Endothelial cell (in vitro differentiated cells): ENCODE results near the gene OLA1. TPM values are rescaled to one million over a fixed set of nuclear protein-coding genes. Genes with fewer than 3 reads are reported as not detected.
A peak's percentile ranks its signal among the peaks of the same experiment; 100 is the strongest.

Source experiments
- DNase-seq: peaks from one replicate; pipeline ENCODE4 v3.0.0; 2021; ENCODE audit warnings: low spot score
- H3K27ac Mint-ChIP-seq: one replicate; pipeline ENCODE4 v1.8.0; 2021; ENCODE audit warnings: mixed read lengths, inconsistent platforms; ENCODE audit not compliant: unreplicated experiment
- H3K27me3 Mint-ChIP-seq: one replicate; pipeline ENCODE4 v1.8.0; 2021; ENCODE audit warnings: mild to moderate bottlenecking, moderate library complexity, mixed read lengths, inconsistent platforms; ENCODE audit not compliant: unreplicated experiment
- H3K36me3 Mint-ChIP-seq: one replicate; pipeline ENCODE4 v1.8.0; 2021; ENCODE audit warnings: mild to moderate bottlenecking, low read depth, mixed read lengths, inconsistent platforms; ENCODE audit not compliant: unreplicated experiment
- H3K4me1 Mint-ChIP-seq: one replicate; pipeline ENCODE4 v1.8.0; 2021; ENCODE audit warnings: mild to moderate bottlenecking, mixed read lengths, inconsistent platforms; ENCODE audit not compliant: unreplicated experiment
- H3K4me3 Mint-ChIP-seq: one replicate; pipeline ENCODE4 v1.8.0; 2021; ENCODE audit warnings: mild to moderate bottlenecking, mixed read lengths, inconsistent platforms; ENCODE audit not compliant: unreplicated experiment
- H3K9me3 Mint-ChIP-seq: one replicate; pipeline ENCODE4 v1.8.0; 2021; ENCODE audit warnings: mixed read lengths, inconsistent platforms; ENCODE audit not compliant: unreplicated experiment
- long read RNA-seq: library from polyadenylated mRNA; unstranded; transcript quantifications from one replicate; pipeline ENCODE4 v2.0.0, GENCODE V29; 2020; ENCODE audit not compliant: unreplicated experiment
- total RNA-seq: library from RNA; stranded (reverse); fragmentation: NEBNext Ultra II Directional; extraction: Animal tissue kit (Norgen Biotek cat#: 25700); gene quantifications from one replicate; pipeline ENCODE4 v1.2.1, GENCODE V29; 2021; ENCODE audit not compliant: unreplicated experiment
- TF ChIP-seq, protein P1 (sequence below): fragments of 200-600 bp; sonication (generic); IDR thresholded peaks from one replicate; pipeline ENCODE4 v1.5.0; 2021; ENCODE audit warnings: antibody characterized with exemption; ENCODE audit not compliant: unreplicated experiment

OLA1 gene
- 105 TPM for total RNA-seq
- long read RNA-seq, full-length matches to known transcripts, result 120 of 144 reads
- long read RNA-seq, partial matches to known transcripts, result 10 of 144 reads
- long read RNA-seq, other reads (novel, unspliced or antisense), result 14 of 144 reads

- H3K4me1 Mint-ChIP-seq, result peaks cover 20% of the 10 kb centered on the region
- H3K27ac Mint-ChIP-seq, result peak within 1 kb of the TSS; percentile 61
- TF ChIP-seq, protein P1, sequence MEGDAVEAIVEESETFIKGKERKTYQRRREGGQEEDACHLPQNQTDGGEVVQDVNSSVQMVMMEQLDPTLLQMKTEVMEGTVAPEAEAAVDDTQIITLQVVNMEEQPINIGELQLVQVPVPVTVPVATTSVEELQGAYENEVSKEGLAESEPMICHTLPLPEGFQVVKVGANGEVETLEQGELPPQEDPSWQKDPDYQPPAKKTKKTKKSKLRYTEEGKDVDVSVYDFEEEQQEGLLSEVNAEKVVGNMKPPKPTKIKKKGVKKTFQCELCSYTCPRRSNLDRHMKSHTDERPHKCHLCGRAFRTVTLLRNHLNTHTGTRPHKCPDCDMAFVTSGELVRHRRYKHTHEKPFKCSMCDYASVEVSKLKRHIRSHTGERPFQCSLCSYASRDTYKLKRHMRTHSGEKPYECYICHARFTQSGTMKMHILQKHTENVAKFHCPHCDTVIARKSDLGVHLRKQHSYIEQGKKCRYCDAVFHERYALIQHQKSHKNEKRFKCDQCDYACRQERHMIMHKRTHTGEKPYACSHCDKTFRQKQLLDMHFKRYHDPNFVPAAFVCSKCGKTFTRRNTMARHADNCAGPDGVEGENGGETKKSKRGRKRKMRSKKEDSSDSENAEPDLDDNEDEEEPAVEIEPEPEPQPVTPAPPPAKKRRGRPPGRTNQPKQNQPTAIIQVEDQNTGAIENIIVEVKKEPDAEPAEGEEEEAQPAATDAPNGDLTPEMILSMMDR, result no peak
- peaks cover 6% of the 10 kb centered on the region for H3K36me3 Mint-ChIP-seq
- H3K9me3 Mint-ChIP-seq, result no peaks in the 10 kb centered on the region
- peaks cover 3% of the 10 kb centered on the region for H3K27me3 Mint-ChIP-seq
- H3K4me3 Mint-ChIP-seq, result peak within 1 kb of the TSS; percentile 93
- peak; percentile 98 for DNase-seq
Observed at GRCh38 chr2:174248187-174248997, at the start of gene OLA1. OLA1 (minus strand) TSS chr2:174248532; CDS start chr2:174246815, 1,717 bp downstream.

DNA sequence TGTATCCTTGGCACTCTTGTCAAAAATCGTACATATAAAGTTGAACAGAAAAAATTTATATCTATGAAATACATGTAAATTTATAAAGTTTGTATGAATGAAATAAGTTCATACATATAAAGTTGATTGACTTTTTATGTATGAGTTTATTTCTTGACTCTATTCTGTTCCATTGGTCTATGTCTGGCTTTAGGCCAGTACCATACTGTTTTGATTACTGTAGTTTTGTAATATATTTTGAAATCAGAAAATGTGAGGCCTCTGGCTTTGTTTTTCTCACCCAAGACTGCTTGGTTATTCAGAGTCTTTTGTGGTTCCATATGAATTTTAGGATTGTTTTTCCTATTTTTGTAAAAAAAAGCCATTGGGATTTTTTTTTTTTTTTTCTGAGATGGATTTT, 44.6 kb upstream of the OLA1 start:
- no peaks in the 10 kb centered on the region for H3K4me1 Mint-ChIP-seq
- no peak overlapping the region for H3K27ac Mint-ChIP-seq

DNA sequence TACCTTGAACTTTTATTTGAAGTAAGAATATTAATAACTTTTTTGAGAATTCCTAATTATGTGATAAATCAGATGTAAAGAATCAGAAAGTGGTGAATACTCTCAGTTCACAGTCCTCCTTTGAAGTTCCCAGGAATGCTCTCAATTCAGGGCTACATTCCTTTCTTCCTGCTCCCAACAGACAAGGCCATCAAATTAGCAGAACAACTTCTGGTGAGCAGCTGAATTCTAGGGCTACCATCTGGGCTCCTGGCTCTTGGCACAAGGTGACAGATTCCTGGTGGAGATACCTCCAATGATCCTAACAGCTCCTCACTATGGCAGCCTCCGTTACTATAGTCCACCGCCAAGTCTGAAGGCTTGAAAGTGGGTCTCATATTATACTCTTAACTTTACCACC, 37.8 kb upstream of the OLA1 start:
- no peak overlapping the region for H3K27ac Mint-ChIP-seq
- H3K4me3 Mint-ChIP-seq, result no peak overlapping the region
- no peaks in the 10 kb centered on the region for H3K9me3 Mint-ChIP-seq
- H3K4me1 Mint-ChIP-seq, result no peaks in the 10 kb centered on the region
- H3K36me3 Mint-ChIP-seq, result no peaks in the 10 kb centered on the region
- TF ChIP-seq, protein P1, result no peak
- DNase-seq, result no peak
- peaks cover 2% of the 10 kb centered on the region for H3K27me3 Mint-ChIP-seq

More for the DNA sequence above, 44.6 kb upstream of the OLA1 start:
- H3K27me3 Mint-ChIP-seq, result no peaks in the 10 kb centered on the region
- no peak overlapping the region for H3K4me3 Mint-ChIP-seq
- no peaks in the 10 kb centered on the region for H3K36me3 Mint-ChIP-seq
- TF ChIP-seq, protein P1, result no peak
- H3K9me3 Mint-ChIP-seq, result no peaks in the 10 kb centered on the region
- no peak for DNase-seq

- Mint-ChIP-seq H3K4me1 (no peaks in the 10 kb centered on the region), H3K36me3 (no peaks in the 10 kb centered on the region), H3K27ac (no peak overlapping the region), H3K27me3 (peaks cover 2% of the 10 kb centered on the region), H3K9me3 (no peaks in the 10 kb centered on the region), H3K4me3 (no peak overlapping the region)
- no peak for DNase-seq
- TF ChIP-seq, protein P1, result no peak
Observed at GRCh38 chr2:174282441-174282840, 34.1 kb upstream of the OLA1 start.

DNA sequence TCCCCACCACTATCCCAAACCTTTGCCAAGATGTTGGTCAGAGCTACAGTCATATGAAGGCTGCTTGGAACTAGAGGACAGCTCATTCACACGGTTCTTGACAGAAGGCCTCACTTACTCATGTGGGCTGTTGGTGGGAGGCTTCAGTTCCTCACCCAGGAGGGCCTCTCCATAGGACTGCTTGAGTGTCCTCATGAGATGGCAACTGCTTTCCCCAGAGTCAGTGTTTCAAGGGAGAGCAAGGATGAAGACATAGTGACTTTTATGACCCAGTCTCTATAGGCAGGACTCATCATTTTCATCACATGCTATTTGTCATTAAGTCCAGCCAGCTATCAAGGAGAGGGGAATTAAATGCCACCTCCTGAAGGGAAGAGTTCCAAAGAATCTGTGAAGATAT, 33.4 kb upstream of the OLA1 start:
- H3K27ac Mint-ChIP-seq, result no peak overlapping the region
- no peak overlapping the region for H3K4me3 Mint-ChIP-seq
- DNase-seq, result no peak
- H3K36me3 Mint-ChIP-seq, result no peaks in the 10 kb centered on the region
- no peaks in the 10 kb centered on the region for H3K4me1 Mint-ChIP-seq
- TF ChIP-seq, protein P1, result no peak
- H3K9me3 Mint-ChIP-seq, result no peaks in the 10 kb centered on the region
- H3K27me3 Mint-ChIP-seq, result peaks cover 2% of the 10 kb centered on the region
